ENCODE measurements around the gene ZNF107.
"Not testable (repeated sequence)": the region's sequence is repeated elsewhere in the genome, so short reads cannot be mapped to it uniquely, and the experiment has no call there.

ZNF107 gene

DNA sequence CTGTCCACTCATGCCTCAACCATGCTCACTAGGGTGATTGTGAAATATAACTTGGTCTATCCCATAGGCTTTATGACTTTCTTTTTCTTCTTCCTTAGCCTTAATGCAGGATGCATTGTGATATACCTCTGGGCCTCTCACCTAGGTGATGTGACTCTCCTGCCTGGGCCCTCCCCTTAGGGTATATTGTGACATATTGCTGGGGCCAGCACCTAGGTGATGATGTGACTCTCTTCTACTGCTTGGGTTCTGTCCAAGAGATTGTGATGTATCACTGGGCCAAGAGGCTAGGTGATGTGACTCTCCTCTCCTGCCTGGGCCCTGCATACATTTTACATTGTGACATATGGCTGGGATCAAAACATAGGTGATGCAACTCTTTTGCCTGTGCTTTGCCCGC is 14.7 kb upstream of the ZNF107 start:
- DNase-seq (ENCODE audit: low read depth) = no peak

DNA sequence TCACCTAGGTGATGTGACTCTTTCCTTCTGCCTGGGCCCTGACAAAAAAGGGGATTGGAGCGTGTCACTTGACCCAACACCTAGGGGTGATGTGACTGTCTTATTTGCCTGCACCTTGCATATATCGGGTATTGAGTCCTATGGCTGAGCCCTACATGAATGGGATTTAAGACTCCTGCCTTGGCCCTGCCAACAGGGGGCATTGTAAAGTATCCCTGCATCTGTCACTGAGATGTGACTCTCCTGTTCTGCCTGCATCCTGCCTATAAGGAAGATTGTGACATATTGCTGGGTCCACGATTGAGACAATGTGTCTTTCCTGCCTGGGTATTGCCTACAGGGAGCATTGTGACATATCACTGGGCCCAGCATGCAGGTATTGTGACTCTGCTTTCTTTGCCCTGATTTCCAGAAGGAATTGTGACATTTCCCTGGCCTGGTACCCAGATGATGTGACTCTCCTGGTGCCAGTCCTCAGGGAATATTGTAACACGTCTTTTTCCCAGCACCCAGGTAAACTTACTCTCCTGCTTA is 14.2 kb upstream of the ZNF107 start:
- DNase-seq (ENCODE audit: low read depth) = no peak

DNA sequence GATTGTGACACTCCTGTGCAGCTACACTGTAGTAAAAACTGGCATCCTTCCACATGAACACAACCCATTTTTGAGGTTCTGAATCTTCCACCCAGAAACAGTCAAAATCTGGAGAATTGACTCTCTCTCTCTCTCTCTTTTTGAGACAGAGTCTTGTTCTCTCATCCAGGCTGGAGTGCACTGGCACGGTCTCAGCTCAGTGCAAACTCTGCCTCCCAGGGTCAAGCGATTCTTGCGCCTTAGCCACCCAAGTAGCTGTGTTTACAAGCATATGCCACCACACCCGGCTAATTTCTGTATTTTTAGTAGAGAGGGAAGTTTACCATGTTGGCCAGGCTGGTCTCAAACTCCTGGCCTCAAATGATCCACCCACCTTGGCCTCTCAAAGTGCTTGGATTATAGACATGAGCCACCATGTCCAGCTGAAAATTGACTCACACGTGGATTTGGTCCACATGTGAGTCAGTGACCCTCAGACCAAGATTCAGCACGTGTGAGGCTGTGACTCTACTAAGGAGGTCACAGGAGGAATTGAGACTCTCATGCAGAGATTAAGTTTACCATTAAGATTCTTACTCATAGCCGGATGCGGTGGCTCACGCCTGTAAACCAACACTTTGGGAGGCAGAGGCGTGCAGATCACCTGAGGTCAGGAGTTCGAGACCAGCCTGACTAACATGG is 12.1 kb upstream of the ZNF107 start:
- no peak for DNase-seq (ENCODE audit: low read depth)

DNA sequence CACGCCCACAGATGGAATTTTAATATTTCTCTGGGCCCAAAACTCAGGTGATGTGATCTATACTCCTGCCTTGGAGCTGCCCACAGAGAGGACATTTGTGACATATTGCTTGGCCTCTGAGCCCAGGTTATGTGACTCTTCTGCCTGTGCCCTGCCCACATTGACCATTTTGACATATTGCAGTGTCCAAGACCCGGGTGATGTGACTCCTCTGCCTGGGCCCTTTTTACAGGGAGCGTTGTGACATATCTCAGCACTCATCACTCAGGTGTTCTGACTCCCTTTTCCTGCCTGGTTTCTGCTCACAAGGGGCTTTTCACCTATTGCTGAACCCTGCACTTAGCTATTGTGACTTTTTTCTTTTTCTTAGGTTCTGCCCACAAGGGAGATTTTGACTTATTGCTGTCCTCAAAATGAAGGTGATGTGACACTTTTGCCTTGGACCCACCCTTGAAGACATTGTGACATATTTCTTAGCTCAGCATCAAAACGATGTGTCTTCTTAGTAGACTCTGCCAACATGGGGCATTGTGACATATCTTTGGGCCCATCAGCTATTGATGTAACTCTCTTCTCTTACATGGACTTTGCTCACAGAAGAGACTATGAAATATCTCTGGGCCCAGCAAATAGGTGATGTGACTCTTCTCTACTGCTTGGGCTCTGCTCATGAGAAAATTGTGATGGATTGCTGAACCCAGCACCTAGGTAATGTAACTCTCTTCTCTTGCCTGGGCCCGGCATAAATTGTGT is 11.0 kb upstream of the ZNF107 start:
- DNase-seq (ENCODE audit: low read depth) = no peak

DNA sequence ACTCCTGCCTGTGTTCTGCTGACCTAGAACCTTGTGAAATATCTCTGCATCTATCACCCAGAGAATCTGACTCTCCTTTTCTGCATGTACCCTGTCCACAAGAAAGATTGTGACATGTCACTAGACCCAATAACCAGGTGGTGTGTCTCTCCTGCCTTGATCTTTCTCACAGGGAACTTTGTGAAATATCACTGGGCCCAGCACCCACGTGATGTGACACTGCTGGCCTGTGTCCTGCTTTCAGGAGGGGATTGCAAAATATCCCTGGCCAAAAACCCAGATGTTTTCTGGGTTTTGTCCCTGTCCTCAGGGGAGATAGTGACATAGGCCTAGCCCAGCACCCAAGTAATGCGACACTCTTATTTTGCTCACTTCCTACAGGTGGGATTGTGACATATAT is 10.1 kb upstream of the ZNF107 start:
- DNase-seq (ENCODE audit: low read depth) = no peak

DNA sequence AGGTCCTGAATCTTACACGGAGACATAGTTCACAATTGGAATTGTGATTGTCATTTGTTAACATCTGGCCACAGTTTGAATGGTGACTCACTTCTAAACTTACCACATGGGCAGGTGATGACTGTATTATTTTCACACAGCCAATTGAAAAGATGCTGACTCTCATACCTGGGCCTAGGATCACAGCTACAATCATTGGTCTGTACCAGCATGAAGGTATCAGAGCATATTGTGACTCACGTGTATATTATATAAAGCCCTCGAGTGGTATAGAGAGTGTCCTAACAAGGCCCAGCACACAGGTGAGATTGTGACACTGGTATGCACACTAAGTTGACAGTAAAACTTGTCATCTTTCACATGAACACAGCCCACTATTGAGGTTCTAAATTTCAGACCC is 9.4 kb upstream of the ZNF107 start:
- no peak for DNase-seq (ENCODE audit: low read depth)

DNA sequence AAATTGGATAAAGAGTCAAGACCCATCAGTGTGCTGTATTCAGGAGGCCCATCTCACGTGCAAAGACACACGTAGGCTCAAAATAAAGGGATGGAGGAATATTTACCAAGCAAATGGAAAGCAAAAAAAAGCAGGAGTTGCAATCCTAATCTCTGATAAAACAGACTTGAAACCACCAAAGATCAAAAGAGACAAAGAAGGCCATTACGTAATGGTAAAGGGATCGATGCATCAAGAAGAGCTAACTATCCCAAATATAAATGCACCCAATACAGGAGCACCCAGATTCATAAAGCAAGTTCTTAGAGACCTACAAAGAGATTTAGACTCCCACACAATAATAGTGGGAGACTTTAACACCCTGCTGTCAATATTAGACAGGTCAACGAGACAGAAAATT is 3.8 kb upstream of the ZNF107 start:
- DNase-seq (ENCODE audit: low read depth) = not testable (repeated sequence)

DNA sequence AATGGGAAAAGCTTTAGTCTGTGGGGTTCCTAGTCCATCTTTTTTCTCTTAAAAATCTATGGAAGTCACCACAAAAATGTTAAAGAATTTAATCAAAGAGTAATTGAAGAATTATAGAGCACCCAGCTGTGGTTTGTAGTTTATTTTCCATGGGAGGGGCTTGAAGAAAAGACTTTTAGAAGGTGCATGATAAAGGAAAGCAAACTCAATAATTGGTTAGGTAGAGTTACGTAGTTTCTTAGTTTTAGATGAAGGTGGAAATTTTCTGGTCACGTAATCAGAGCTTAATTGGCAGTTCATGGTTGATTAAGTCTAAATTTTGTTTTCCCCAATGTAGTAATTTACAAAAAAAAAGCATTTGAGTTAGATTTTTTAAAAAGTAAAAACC is 724 bp downstream of the ZNF107 start:
- no peak for DNase-seq (ENCODE audit: low read depth)

DNA sequence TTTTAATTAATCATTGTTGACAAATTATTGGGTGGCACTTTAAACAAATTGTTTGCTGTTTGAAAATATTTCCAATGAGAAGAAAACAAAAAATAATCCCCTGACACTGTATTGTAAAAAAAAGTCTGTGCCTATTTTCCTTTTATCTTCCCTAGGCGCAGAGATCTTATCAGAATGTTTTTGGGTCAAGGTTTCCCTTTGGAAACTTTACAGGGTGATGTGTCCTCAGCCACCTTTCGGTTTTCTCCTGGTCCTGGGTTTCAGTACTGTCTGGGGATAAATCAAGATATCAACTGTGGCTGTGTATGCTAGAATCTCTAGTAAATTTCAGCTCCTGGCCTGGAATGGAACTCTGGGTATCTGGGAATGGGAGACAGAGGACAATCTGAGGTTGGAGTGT is 1.4 kb downstream of the ZNF107 start:
- no peak for DNase-seq (ENCODE audit: low read depth)

DNA sequence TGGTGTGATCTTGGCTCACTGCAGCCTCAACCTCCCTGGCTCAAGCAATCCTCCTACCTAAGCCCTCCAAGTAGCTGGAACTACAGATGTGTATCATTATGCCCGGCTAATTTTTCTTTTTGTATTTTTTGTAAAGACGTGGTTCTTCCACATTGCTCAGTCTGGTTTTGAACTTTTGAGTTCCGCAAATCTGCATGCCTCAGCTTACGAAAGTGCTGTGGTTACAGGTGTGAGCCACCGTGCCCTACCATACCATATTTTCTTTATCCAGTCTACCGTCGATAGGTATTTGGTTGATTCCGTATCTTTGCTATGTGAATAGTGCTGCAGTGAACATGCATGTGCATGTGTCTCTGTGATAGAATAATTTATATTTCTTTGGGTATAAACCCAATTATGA is 6.5 kb downstream of the ZNF107 start:
- no peak for DNase-seq (ENCODE audit: low read depth)

DNA sequence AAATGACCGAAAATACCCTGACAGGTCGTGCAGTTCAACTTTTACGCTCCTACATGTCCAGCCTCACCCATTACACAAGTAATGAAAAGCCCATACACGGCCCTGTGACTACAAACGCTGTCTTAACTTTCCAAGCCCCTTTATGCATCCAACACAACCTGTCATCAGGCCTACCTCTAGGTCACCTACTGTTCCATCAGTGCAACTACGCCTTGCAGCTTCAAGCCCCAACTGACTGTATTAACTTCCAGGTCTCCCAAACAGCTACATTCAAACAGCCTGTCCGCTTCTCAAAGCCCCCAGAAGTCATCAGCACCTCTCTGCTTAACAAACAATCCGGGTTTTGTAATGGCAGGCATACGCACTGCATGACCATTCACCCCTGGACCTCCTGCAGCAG is 19.2 kb downstream of the ZNF107 start:
- no peak for DNase-seq (ENCODE audit: low read depth)

DNA sequence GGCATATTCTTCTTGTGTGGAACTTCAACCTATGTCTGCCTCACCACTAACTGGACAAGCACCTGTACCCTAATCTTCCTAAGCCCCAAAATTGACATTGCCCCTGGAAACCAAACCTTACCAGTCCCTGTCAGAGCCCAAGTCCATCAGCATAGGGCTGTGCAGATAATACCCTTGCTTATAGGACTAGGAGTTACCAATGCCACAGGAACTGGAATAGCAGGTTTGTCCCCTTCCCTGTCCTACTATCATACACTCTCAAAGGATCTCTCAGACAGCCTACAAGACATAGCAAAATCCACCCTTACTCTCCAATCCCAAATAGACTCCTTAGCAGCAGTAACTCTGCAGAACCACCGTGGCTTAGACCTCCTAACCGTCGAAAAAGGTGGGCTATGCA is 19.8 kb downstream of the ZNF107 start:
- DNase-seq (ENCODE audit: low read depth) = no peak

DNA sequence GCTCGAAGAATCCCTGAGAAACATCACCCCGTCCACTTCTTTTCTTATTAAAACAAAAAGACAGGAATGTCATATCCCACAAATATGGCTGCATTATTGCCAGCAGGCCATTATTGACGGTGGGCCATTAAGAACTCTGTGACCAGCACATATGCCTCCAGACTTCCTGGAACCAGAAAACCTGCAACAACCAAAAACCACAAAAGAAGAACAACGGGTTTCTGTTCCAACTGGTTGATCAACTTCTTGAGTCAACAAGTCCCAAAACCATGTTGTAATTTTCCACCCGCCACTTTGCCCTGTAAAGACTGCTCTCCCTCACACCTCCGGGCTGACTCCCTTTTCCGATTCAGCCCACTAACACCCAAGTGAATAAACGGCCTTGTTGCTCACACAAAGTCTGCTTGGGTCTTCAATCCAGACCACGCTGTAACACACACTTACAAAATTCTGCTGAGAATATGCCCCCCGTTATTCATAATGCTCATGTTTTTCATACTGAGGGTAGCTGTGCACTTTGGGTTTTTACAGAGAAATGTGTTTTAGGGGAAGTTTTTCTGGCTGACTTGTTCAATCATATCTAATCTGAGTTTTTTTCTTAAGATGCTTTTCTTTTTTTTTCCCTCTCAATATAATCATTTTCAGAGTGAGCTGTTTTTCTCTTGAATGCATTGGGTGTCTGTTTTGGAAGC is 20.7 kb downstream of the ZNF107 start:
- no peak for DNase-seq (ENCODE audit: low read depth)

DNA sequence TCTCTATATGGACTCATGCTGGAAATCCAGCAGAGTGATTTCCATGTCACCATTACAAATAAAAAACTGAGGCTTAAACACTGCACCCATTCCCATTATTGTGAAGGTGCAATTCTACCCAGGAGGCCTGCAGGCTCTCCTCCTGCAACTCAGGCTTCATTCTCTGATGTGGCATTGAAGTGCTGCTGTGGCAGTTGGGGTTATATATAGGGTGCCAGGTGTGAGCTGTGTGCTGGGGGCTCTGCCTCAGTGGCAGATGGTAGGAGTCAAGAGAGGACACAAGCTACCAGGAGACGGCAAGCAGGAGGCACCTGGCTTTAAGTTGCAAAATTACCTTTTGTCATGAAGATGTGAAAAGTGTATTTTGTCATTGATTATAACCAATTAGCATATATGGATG is 21.3 kb downstream of the ZNF107 start:
- no peak for DNase-seq (ENCODE audit: low read depth)

DNA sequence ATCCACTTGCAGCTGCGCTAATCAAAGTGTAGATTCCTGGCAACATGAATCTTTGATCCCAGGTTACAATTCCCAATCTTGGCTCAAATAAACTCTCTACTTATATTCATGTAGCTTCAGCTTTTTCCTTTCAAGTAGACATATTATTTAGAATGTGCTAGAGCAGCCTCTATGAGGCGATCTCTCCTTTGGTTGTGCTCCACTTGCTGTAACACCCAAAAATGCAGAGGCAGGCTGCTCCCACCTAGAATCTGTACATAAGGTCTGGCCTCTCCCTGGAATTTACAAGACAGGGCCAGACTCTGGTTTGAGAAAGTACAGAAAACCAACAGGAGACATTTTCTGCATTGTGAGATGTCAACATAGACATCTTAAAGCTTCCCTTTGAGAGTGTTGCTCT is 23.1 kb downstream of the ZNF107 start:
- DNase-seq (ENCODE audit: low read depth) = no peak

DNA sequence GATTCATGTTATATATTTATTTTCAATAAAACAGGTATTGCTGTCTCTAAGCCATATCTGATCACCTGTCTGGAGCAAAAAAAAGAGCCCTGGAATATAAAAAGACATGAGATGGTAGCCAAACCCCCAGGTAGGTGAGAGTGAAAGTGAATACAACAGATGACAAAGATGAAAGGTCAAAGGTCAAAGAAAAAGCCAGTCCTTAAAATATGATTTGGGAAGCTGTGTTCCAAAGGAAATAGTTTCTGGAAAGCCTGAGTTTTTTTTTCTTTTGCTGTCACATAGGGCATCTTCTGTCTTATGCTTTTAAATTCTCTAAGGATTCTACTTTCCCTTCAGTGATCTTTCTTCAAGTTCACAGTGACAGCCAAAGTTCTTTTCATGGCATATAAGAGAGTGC is 25.9 kb downstream of the ZNF107 start:
- no peak for DNase-seq (ENCODE audit: low read depth)

DNA sequence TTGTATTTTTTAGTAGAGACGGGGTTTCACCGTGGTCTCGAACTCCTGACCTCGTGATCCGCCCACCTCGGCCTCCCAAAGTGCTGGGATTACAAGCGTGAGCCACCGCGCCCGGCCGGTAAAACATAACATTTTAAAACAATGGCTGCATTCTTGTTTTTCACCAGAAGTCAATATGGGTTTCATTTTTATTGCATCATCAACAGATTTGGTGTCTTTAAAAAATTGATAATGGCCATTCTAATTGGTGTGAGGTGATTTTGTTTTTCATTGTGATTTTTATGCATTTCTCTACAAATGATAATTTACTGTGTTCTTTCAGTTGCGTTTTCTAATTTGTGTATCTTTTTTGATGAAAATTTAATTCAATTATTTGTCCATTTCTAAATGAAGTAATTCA is 31.9 kb downstream of the ZNF107 start:
- DNase-seq (ENCODE audit: low read depth) = not testable (repeated sequence)

DNA sequence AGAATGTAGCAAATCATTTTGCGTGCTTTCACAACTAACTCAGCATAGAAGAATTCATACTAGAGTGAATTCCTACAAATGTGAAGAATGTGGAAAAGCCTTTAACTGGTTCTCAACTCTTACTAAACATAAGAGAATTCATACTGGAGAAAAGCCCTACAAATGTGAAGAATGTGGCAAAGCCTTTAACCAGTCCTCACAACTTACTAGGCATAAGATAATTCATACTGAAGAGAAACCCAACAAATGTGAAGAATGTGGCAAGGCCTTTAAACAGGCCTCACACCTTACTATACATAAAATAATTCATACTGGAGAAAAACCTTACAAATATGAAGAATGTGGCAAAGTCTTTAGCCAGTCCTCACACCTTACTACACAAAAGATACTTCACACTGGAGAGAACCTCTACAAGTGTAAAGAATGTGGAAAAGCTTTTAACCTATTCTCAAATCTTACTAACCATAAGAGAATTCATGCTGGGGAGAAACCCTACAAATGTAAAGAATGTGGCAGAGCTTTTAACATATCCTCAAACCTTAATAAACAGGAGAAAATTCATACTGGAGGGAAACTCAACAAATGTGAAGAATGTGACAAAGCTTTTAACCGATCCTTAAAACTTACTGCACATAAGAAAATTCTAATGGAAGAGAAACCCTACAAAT is 40.8 kb downstream of the ZNF107 start:
- no peak for DNase-seq (ENCODE audit: low read depth)

DNA sequence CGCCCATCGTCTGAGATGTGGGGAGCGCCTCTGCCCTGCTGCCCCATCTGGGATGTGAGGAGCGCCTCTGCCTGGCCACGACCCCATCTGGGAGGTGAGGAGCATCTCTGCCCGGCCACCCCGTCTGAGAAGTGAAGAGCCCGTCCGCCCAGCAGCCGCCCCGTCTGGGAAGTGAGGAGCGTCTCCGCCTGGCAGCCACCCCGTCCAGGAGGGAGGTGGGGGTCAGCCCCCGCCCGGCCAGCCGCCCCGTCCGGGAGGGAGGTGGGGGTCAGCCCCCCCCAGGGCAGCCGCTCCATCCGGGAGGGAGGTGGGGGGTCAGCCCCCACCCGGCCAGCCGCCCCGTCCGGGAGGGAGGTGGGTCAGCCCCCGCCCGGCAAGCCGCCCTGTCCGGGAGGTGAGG is 52.0 kb downstream of the ZNF107 start:
- not testable (repeated sequence) for DNase-seq (ENCODE audit: low read depth)

DNA sequence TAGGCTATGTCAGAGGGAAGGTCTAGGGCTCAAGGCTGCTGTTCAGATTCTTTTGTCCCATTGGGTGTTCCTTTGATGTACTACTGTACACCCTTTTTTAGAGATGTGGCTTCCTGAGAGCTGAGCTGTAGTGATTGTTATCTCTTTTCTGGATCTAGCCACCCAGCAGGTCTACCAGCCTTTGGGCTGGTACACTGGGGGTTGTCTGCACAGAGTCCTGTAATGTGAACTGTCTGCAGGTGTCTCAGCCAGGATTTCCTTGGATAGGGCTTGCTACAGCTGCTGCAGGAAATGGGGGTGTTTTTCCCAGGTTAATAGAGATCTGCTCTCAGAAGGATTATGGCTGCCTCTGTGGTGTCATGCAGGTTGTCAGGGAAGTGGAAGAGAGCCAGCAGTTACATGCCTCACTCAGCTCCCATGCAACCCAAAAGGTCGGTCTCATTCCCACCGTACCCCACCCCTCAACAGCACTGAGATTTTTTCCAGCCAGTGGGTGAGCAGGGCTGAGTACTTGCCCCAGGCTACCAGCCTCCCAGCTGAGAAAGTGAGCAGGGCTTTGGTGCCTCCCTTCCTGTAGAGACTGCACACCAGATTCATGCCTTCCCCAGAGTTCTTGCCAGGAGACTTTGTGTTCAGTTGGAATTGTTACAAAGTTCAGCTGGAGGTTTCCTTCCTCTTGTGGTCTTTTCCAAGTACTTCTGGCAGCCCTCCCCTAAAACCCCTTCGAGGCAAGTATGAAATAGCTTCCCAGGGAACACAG is 63.3 kb downstream of the ZNF107 start:
- no peak for DNase-seq (ENCODE audit: low read depth)

DNA sequence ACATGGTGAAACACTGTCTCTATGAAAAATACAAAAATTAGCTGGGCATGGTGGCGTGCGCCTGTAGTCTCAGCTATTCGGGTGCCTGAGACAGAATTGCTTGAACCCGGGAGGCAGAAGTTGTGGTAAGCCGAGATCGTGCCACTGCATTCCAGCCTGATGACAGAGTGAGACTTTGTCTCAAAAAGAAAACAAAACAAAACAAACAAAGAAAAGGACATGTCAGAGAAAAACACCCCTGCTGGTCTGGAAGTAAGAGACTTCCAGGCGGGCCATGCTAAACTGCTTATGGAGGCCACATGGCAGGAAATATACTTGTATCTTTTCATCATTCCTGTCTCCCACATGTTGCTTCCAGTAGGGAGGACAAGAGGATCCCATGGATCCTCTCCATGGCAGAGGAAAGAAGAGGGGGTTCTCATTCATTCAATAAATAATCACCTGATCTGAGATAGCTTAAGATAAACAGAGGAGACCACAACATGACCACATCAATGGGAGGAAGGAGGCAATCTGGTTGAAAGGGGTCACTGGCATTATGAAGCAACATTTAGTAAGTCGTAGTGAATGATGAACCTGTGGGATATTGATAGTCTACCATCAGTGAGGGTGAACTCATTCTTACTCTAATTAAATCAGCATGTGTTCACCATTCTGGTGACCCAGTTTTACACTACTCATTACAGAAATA is 67.8 kb downstream of the ZNF107 start:
- no peak for DNase-seq (ENCODE audit: low read depth)
